Lower lobe of right lung (tissue), 2 donors: ENCODE measurements around the gene MEP1B. TPM values are rescaled to one million over a fixed set of nuclear protein-coding genes. Genes with fewer than 3 reads are reported as not detected.

Experiments
- ATAC-seq, 2 donors: fragments of 200-7000 bp; cut with Tn5 transposase; one replicate each; pipeline ENCODE4 v1.9.1; 2020 to 2022; ENCODE audit warnings: mild to moderate bottlenecking in 2 of 2, moderate library complexity in 2 of 2
- DNase-seq: peaks from one replicate; pipeline ENCODE4 v3.0.0-alpha.2; 2020
- H3K27ac ChIP-seq: fragments of 200-600 bp; one replicate; pipeline ENCODE4 v1.8.0; 2022
- H3K27me3 ChIP-seq: fragments of 200-600 bp; one replicate; pipeline ENCODE4 v1.8.0; 2022; ENCODE audit warnings: low read depth
- H3K36me3 ChIP-seq: fragments of 200-600 bp; one replicate; pipeline ENCODE4 v1.8.0; 2022; ENCODE audit warnings: mild to moderate bottlenecking
- H3K4me1 ChIP-seq: fragments of 200-600 bp; one replicate; pipeline ENCODE4 v1.8.0; 2022
- H3K4me3 ChIP-seq: fragments of 200-600 bp; one replicate; pipeline ENCODE4 v1.8.0; 2022; ENCODE audit warnings: mild to moderate bottlenecking
- H3K9me3 ChIP-seq: fragments of 200-600 bp; one replicate; pipeline ENCODE4 v1.8.0; 2022
- CTCF ChIP-seq: fragments of 200-600 bp; IDR thresholded peaks from one replicate; pipeline ENCODE4 v1.8.0; 2022; ENCODE audit warnings: antibody characterized with exemption, mild to moderate bottlenecking
- intact Hi-C: fragments of 100-400 bp; cut with DNase I; formaldehyde crosslinking; loops from one replicate; pipeline ENCODE4 v1.11.0; 2022
- total RNA-seq: library from RNA; stranded (reverse); fragmentation: NEBNext Ultra II Directional; extraction: Animal tissue kit (Norgen Biotek cat#: 25700); gene quantifications from one replicate; pipeline ENCODE4 v1.2.1, GENCODE V29; 2021
- donor health status: DM: no; HTN: yes; CAD: no; lungs with severe emphysema.

Gene MEP1B
- total RNA-seq, 1 donor from 2014 or later: not detected

DNA sequence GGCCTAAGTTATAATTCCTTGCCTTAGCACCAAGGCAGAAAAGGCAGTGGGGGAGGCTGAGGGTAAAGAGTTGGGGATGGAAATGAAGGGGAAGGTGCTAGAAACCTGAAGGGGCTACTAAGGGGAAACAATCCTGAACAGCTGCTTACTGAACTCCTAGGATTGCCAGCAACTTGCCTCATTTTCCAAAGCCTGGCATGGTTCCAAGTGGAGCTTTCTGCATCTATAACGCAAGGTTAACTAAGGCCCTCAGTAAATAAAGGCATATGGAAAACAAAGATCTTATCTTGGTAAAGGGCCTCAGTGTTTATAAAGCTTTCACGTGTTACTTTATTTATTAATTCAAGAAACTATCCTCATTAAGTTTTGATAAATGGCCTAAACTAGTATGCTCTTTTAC is 10.9 kb downstream of the MEP1B start:
- no peak for ATAC-seq
- no peaks in the 10 kb centered on the region for H3K9me3 ChIP-seq
- H3K4me3 ChIP-seq: no peak overlapping the region
- TF ChIP-seq CTCF: no peak
- intact Hi-C loops: no loop called here
- H3K4me1 ChIP-seq: no peaks in the 10 kb centered on the region
- H3K27me3 ChIP-seq: no peaks in the 10 kb centered on the region
- H3K27ac ChIP-seq: no peak overlapping the region
- DNase-seq: no peak
- H3K36me3 ChIP-seq: no peaks in the 10 kb centered on the region

DNA sequence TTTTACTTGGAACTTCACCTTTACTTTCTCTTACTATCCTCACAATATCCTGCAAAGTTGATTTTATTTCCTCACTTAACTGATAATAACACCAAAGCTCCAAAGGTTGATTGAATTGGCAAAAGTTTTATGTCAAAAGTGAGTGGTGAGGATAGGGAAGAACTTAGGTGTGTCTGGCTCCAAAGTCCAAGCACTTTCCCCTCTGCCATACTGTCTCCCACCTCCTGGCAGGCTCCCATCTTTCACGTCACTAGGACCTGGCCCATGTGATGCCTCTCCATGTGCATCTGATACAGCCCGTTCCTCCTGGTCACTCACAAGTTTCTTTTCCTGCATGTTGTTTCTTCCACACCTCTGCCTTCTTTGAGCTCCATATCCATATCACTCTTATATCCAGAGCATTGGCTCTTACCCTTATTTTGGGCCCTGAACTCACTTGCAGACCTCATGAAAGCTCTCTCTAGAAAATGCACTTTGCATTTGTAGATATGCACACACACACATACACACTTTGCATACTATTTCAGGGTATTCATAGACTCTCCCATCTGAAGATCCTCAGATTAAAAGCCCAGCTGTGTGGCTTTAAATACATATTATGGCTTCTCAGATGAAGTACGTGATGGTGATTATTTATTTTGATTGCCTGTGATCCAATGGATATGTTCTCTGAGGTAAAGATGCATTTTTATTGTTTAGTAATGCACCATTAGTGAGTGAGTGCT is 12.3 kb downstream of the MEP1B start:
- DNase-seq (no peak), ATAC-seq (no peak)
- Histone ChIP-seq H3K36me3 (no peaks in the 10 kb centered on the region), H3K27ac (no peak overlapping the region), H3K9me3 (no peaks in the 10 kb centered on the region), H3K4me3 (no peak overlapping the region), H3K4me1 (no peaks in the 10 kb centered on the region), H3K27me3 (no peaks in the 10 kb centered on the region)
- no peak for TF ChIP-seq CTCF
- intact Hi-C loops: no loop called here

DNA sequence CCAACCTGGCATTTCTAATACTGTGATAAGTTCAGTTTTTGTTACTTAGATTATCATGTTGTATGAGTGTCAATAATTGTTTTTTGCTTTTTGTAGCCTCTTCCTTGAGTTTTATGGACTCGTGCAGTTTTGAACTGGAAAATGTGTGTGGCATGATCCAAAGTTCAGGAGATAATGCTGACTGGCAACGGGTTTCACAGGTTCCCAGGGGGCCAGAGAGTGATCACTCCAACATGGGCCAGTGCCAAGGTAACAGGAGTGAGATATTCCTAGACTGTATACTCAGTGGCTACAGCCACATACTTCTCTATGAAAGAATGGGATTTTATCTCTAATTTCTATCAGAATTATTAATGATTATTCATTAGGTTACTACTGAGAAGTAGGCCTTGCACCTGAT is 18.2 kb downstream of the MEP1B start:
- H3K36me3 ChIP-seq: no peaks in the 10 kb centered on the region
- no peak overlapping the region for H3K4me3 ChIP-seq
- no peak overlapping the region for H3K27ac ChIP-seq
- H3K9me3 ChIP-seq: no peaks in the 10 kb centered on the region
- no peak for ATAC-seq
- no peaks in the 10 kb centered on the region for H3K4me1 ChIP-seq
- H3K27me3 ChIP-seq: no peaks in the 10 kb centered on the region
- intact Hi-C loops: no loop called here
- no peak for TF ChIP-seq CTCF
- DNase-seq: no peak

GRCh38 chr18:32208577-32208976 is 18.7 kb downstream of the MEP1B start:
- H3K36me3 ChIP-seq: no peaks in the 10 kb centered on the region
- ATAC-seq (no peak), DNase-seq (no peak)
- no peak overlapping the region for H3K4me3 ChIP-seq
- no peaks in the 10 kb centered on the region for H3K4me1 ChIP-seq
- TF ChIP-seq CTCF: no peak
- H3K9me3 ChIP-seq: no peaks in the 10 kb centered on the region
- intact Hi-C loops: no loop called here
- no peaks in the 10 kb centered on the region for H3K27me3 ChIP-seq
- H3K27ac ChIP-seq: no peak overlapping the region

GRCh38 chr18:32209685-32210445 is 20.0 kb downstream of the MEP1B start:
- Histone ChIP-seq H3K27me3 (no peaks in the 10 kb centered on the region), H3K4me3 (no peak overlapping the region), H3K9me3 (no peaks in the 10 kb centered on the region), H3K27ac (no peak overlapping the region), H3K4me1 (no peaks in the 10 kb centered on the region), H3K36me3 (no peaks in the 10 kb centered on the region)
- no peak for TF ChIP-seq CTCF
- DNase-seq (no peak), ATAC-seq (no peak)
- intact Hi-C loops: no loop called here
